Testis (tissue), 2 donors: ENCODE measurements around the gene POLDIP3.
"Not testable (repeated sequence)": the region's sequence is repeated elsewhere in the genome, so short reads cannot be mapped to it uniquely, and the experiment has no call there.

Experiments
- POLR2A ChIP-seq: fragments of 450-650 bp; IDR thresholded peaks from one replicate; pipeline ENCODE4 v1.6.1; 2017; ENCODE audit warnings: antibody characterized with exemption, mild to moderate bottlenecking, moderate library complexity
- TF ChIP-seq, protein P1 (sequence below), 3 experiments: fragments of 450-650 bp in 2 of 3; fragments of 200-600 bp in 1 of 3; sonication (generic) in 1 of 3; IDR thresholded peaks; one replicate each; pipeline ENCODE4 v1.5.1; 2016 to 2019; ENCODE audit warnings: antibody characterized with exemption in 3 of 3, mild to moderate bottlenecking in 2 of 3, moderate library complexity in 1 of 3

GRCh38 chr22:42581194-42581761, 33.4 kb downstream of the POLDIP3 start:
- TF ChIP-seq, protein P1, sequence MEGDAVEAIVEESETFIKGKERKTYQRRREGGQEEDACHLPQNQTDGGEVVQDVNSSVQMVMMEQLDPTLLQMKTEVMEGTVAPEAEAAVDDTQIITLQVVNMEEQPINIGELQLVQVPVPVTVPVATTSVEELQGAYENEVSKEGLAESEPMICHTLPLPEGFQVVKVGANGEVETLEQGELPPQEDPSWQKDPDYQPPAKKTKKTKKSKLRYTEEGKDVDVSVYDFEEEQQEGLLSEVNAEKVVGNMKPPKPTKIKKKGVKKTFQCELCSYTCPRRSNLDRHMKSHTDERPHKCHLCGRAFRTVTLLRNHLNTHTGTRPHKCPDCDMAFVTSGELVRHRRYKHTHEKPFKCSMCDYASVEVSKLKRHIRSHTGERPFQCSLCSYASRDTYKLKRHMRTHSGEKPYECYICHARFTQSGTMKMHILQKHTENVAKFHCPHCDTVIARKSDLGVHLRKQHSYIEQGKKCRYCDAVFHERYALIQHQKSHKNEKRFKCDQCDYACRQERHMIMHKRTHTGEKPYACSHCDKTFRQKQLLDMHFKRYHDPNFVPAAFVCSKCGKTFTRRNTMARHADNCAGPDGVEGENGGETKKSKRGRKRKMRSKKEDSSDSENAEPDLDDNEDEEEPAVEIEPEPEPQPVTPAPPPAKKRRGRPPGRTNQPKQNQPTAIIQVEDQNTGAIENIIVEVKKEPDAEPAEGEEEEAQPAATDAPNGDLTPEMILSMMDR (IDR thresholded peaks at IDR 0.05), result not testable (repeated sequence)
- not testable (repeated sequence) for TF ChIP-seq POLR2A
